ENCODE data around the gene DCLK3.

Gene DCLK3

GRCh38 chr3:36713904-36714303, 50.4 kb downstream of the DCLK3 start:
- in situ Hi-C loops (cut with HindIII; ENCODE audit: low sequenced_read_pairs) = loop anchor here (25.0 kb wide), 1 partner anchor 752 kb away; no protein-coding TSS in a partner anchor

GRCh38 chr3:36710606-36711005, 53.7 kb downstream of the DCLK3 start:
- in situ Hi-C loops (cut with HindIII; ENCODE audit: low sequenced_read_pairs) = loop anchor here (25.0 kb wide), 1 partner anchor 748 kb away; no protein-coding TSS in a partner anchor

DNA sequence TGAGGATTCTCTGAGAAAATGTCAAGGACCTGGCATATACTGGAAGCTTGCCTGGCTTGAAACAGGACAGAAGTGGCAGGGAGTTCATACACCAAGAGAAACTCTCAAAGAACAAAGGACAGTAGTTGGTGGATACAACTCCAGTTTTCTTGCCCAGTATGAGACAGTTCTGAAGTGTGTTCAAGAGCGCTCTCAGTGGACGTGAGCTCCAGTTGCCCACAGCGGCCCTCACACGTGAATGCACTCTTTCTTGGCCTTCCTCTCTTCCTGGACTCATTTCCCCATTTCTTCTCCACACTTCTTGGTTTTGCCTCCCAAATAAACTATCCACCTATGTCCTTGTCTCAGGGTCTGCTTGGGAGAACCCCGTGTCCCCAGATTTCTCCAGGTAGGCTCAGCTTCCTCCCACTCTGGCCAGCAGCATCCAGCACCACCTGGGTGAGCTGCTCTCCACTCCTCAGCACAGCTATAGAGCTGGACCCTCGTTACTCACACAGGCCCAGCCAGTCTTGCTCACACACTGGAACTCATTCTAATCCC, 54.5 kb downstream of the DCLK3 start:
- in situ Hi-C loops (cut with HindIII; ENCODE audit: low sequenced_read_pairs) = loop anchor here (25.0 kb wide), 1 partner anchor 748 kb away; no protein-coding TSS in a partner anchor

GRCh38 chr3:36709281-36709680, 55.1 kb downstream of the DCLK3 start:
- in situ Hi-C loops (cut with HindIII; ENCODE audit: low sequenced_read_pairs) = loop anchor here (25.0 kb wide), 1 partner anchor 747 kb away; no protein-coding TSS in a partner anchor

DNA sequence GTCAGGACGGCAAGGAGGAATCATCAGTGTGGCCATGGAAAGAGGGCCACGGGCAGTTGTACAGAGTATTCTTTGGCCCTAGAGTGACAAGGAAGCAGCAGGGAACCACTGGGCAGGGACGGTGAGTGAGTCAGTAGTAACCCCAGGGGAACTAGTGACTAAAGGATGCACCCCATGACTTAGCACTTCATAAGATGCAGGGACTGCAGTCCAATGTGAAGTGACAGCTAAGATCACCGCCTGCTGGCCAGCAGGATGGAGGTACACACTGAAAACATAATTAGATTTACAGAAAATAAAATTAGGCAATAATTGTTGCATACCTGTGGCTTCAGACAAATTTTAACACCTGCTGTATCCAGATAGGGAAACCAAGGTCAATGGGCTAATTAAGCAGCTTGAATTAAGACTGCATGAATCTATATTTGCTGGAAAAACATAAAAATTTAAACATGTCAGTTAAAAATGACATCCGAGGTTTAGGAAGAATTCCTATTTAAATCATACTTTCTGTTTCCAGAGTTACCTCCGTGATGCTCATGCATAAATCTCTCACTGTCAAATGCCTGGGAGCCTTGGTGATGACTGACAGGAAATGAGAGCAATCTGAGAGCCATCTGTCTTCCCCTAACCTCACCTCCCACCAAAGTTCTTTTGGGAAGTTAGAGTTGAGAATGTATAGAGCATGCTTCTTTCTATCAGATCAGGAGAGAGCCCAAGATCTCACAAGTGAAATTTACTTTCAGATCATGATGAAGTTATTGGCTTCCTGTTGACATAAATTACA, 56.5 kb downstream of the DCLK3 start:
- in situ Hi-C loops (cut with HindIII; ENCODE audit: low sequenced_read_pairs) = loop anchor here (25.0 kb wide), 1 partner anchor 746 kb away; no protein-coding TSS in a partner anchor

GRCh38 chr3:36705015-36705414, 59.3 kb downstream of the DCLK3 start:
- in situ Hi-C loops (cut with HindIII; ENCODE audit: low sequenced_read_pairs) = loop anchor here (25.0 kb wide), 1 partner anchor 743 kb away; no protein-coding TSS in a partner anchor

GRCh38 chr3:36704280-36704679, 60.1 kb downstream of the DCLK3 start:
- in situ Hi-C loops (cut with HindIII; ENCODE audit: low sequenced_read_pairs) = loop anchor here (25.0 kb wide), 1 partner anchor 742 kb away; no protein-coding TSS in a partner anchor

DNA sequence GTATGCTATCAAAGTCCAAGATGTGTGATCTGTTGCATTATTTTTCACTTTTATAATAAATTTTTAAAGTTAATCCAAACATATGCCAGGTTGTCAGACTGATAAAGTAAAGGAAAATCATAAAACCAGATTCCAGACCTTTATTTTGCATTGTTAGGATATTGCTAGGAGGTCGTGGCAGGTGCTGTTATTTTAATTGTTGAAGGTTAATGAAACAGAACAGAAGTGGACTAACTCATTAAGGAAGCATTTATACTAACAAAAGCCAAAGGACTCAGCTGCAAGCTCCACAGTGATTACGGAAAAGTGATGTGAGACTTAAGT, 63.1 kb downstream of the DCLK3 start:
- in situ Hi-C loops (cut with HindIII; ENCODE audit: low sequenced_read_pairs) = loop anchor here (25.0 kb wide), 1 partner anchor 739 kb away; no protein-coding TSS in a partner anchor

- in situ Hi-C loops (cut with HindIII; ENCODE audit: low sequenced_read_pairs) = loop anchor here (25.0 kb wide), 1 partner anchor 738 kb away; no protein-coding TSS in a partner anchor
Observed at GRCh38 chr3:36700537-36701248, 63.7 kb downstream of the DCLK3 start.

DNA sequence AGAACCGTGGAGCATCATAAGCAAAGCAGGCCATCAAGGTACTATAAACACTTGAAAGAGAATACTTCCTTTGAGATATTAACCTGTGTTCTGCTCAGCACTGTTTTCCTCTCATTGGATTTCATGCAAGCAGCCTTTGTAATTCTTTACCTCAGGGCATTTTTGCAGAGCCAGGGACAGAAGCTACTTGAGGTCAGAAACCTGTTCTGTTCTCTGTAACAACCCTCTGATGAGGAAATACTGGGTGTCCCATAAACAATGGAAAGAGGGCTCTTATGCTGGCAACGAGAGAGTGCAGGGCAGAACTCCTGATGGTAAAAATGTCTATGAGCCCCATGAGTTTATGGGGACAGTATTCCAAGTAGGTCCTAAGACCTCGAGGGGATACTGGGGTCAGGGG, 66.0 kb downstream of the DCLK3 start:
- in situ Hi-C loops (cut with HindIII; ENCODE audit: low sequenced_read_pairs) = no loop called here

- in situ Hi-C loops (cut with HindIII; ENCODE audit: low sequenced_read_pairs) = no loop called here
Observed at GRCh38 chr3:36697229-36698001, 66.9 kb downstream of the DCLK3 start.

DNA sequence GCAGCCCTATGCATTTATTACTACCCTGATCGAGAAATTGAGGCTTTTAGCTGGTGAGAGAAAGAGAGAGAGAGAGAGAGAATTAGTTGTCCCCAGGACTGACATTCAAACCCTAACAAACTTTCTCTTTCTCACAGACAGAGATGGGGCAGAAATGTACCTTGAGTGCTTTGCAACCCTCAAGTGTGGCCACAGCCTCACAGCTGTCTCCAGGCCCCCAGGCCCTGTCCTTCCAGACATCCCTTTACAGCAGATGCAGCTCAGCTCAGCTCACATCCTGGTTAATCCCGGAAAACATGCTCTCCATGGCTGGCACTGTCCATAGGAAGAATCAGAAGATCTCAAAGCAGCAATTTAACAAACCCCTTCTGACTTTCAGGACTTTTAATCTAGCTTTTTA, 67.6 kb downstream of the DCLK3 start:
- in situ Hi-C loops (cut with HindIII; ENCODE audit: low sequenced_read_pairs) = no loop called here

GRCh38 chr3:36695769-36696137, 68.6 kb downstream of the DCLK3 start:
- in situ Hi-C loops (cut with HindIII; ENCODE audit: low sequenced_read_pairs) = no loop called here

GRCh38 chr3:36695113-36695768, 69.1 kb downstream of the DCLK3 start:
- in situ Hi-C loops (cut with HindIII; ENCODE audit: low sequenced_read_pairs) = no loop called here

GRCh38 chr3:36693670-36694069, 70.7 kb downstream of the DCLK3 start:
- in situ Hi-C loops (cut with HindIII; ENCODE audit: low sequenced_read_pairs) = no loop called here

DNA sequence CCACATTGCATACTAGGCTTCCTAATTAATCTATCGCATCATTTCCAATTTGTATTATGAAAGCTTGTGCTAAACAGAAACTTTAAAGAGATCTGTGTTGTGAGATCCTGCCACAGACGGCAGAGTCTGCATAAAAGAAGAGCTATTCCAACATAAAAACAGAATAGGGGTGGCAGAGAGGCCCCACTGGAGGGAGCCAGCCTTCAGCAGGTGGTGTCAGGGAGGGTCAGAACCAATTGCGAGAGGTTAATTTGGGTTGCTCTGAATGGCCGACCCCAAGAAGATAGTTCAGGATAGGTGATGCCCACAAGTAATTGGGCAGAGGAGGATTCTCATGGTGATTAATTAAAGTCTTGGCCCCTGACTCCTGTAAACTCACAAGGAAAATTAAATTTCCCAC, 74.8 kb downstream of the DCLK3 start:
- in situ Hi-C loops (cut with HindIII; ENCODE audit: low sequenced_read_pairs) = no loop called here

- in situ Hi-C loops (cut with HindIII; ENCODE audit: low sequenced_read_pairs) = no loop called here
Observed at GRCh38 chr3:36688815-36689214, 75.5 kb downstream of the DCLK3 start.

GRCh38 chr3:36686516-36686915, 77.8 kb downstream of the DCLK3 start:
- in situ Hi-C loops (cut with HindIII; ENCODE audit: low sequenced_read_pairs) = no loop called here

- in situ Hi-C loops (cut with HindIII; ENCODE audit: low sequenced_read_pairs) = no loop called here
Observed at GRCh38 chr3:36681867-36682266, 82.5 kb downstream of the DCLK3 start.

DNA sequence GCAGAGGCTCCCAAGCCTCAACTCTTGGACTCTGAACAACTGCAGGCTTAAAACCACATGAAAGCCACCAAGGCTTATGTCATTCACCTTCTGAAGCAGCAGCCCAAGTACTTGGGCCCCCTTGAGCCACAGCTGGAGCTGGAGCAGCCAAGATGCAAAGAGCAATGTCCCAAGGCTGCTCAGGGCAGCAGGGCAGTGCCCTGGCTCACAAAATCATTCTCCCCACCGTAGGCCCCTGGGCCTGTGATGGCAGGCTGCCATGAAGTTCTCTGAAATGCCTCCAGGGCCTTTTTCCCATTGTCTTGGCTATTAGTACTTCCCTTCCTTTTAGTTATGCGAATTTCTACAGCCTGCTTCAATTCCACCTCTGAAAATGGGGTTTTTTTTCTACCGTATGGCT, 83.4 kb downstream of the DCLK3 start:
- in situ Hi-C loops (cut with HindIII; ENCODE audit: low sequenced_read_pairs) = no loop called here
